GM12878 (cell line): ENCODE results near the gene RAPGEF4.

Source experiments
- CTCF ChIP-seq, 3 experiments: IDR thresholded peaks in 2 of 3; conservative IDR thresholded peaks in 1 of 3; 2 replicates each; pipeline ENCODE4 v1.5.1; 2011; ENCODE audit warnings: low read depth in 3 of 3, low read length in 3 of 3, mild to moderate bottlenecking in 3 of 3, control low read depth in 2 of 3, moderate library complexity in 2 of 3, inconsistent platforms in 1 of 3, mixed read lengths in 1 of 3; ENCODE audit not compliant: control insufficient read depth in 2 of 3, insufficient read depth in 1 of 3; ENCODE audit errors: extremely low read depth in 1 of 3
- EED ChIP-seq: sonication (generic); IDR thresholded peaks from 2 replicates; pipeline ENCODE4 v1.6.1; 2016; ENCODE audit warnings: antibody characterized with exemption, low read depth
- FOS ChIP-seq: IDR thresholded peaks from 3 replicates; pipeline ENCODE4 v1.6.1; 2011; ENCODE audit warnings: borderline replicate concordance; ENCODE audit not compliant: insufficient read length; ENCODE audit errors: extremely low read depth
- GABPA ChIP-seq: IDR thresholded peaks from 2 replicates; pipeline ENCODE4 v1.6.1; 2014; ENCODE audit warnings: antibody characterized with exemption, low read depth, mild to moderate bottlenecking, inconsistent platforms
- MTA2 ChIP-seq: fragments of 450-650 bp; IDR thresholded peaks from 2 replicates; pipeline ENCODE4 v1.6.1; 2016; ENCODE audit warnings: low read depth, mild to moderate bottlenecking, moderate library complexity
- POLR2A ChIP-seq: IDR thresholded peaks from 2 replicates; pipeline ENCODE4 v1.6.1; 2011; ENCODE audit warnings: low read depth, mild to moderate bottlenecking, low read length
- SRF ChIP-seq, 2 experiments: IDR thresholded peaks; 2 replicates each; pipeline ENCODE4 v1.6.1; 2011; ENCODE audit warnings: low read depth in 2 of 2, low read length in 2 of 2, mild to moderate bottlenecking in 1 of 2, moderate library complexity in 1 of 2
- USF2 ChIP-seq: IDR thresholded peaks from 2 replicates; pipeline ENCODE4 v1.6.1; 2011; ENCODE audit warnings: low read depth, low read length, improper control_type of control experiment, borderline replicate concordance
- TF ChIP-seq, protein P1 (sequence below): IDR thresholded peaks from 2 replicates; pipeline ENCODE4 v1.6.1; 2012; ENCODE audit warnings: mild to moderate bottlenecking, low read depth, low read length
- TF ChIP-seq, protein P2 (sequence below): IDR thresholded peaks from 2 replicates; pipeline ENCODE4 v1.6.1; 2012; ENCODE audit warnings: low read depth, low read length, improper control_type of control experiment

DNA sequence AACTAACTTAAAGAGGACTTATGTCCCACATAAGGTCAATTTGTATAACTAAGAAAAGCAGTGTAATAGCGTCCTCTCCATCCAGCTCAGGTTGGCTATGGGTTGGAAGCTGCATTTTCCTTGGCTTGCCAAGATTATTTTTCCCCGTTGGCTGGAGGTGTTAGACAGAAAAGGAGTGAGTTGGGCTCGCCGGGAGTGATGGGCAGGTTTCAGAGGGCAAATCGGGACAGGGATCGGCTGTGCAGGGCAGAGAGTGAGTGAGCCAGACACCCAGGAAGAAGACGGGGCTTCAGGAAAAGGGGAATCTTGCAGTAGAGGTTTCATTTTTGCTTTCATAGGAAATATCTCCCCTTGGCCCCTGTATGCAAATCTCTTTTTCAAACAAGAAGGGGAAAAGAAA lies 298.5 kb downstream of the RAPGEF4 start:
- TF ChIP-seq, protein P1, sequence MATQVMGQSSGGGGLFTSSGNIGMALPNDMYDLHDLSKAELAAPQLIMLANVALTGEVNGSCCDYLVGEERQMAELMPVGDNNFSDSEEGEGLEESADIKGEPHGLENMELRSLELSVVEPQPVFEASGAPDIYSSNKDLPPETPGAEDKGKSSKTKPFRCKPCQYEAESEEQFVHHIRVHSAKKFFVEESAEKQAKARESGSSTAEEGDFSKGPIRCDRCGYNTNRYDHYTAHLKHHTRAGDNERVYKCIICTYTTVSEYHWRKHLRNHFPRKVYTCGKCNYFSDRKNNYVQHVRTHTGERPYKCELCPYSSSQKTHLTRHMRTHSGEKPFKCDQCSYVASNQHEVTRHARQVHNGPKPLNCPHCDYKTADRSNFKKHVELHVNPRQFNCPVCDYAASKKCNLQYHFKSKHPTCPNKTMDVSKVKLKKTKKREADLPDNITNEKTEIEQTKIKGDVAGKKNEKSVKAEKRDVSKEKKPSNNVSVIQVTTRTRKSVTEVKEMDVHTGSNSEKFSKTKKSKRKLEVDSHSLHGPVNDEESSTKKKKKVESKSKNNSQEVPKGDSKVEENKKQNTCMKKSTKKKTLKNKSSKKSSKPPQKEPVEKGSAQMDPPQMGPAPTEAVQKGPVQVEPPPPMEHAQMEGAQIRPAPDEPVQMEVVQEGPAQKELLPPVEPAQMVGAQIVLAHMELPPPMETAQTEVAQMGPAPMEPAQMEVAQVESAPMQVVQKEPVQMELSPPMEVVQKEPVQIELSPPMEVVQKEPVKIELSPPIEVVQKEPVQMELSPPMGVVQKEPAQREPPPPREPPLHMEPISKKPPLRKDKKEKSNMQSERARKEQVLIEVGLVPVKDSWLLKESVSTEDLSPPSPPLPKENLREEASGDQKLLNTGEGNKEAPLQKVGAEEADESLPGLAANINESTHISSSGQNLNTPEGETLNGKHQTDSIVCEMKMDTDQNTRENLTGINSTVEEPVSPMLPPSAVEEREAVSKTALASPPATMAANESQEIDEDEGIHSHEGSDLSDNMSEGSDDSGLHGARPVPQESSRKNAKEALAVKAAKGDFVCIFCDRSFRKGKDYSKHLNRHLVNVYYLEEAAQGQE = no peak
- TF ChIP-seq POLR2A (no peak), EED (no peak), GABPA (no peak), FOS (no peak), SRF (IDR thresholded peaks at IDR 0.05; ENCODE audit: low read depth in 2 of 2, low read length in 2 of 2) (no peak), CTCF (IDR thresholded peaks at IDR 0.05 in 2 of 3, conservative IDR thresholded peaks at IDR 0.05 in 1 of 3; ENCODE audit: control insufficient read depth in 2 of 3, extremely low read depth in 1 of 3, insufficient read depth in 1 of 3, low read depth in 3 of 3, low read length in 3 of 3) (no peak), USF2 (no peak), MTA2 (no peak)
- TF ChIP-seq, protein P2, sequence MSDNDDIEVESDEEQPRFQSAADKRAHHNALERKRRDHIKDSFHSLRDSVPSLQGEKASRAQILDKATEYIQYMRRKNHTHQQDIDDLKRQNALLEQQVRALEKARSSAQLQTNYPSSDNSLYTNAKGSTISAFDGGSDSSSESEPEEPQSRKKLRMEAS = no peak
